ENCODE data around the gene PCBP3.

Gene PCBP3

DNA sequence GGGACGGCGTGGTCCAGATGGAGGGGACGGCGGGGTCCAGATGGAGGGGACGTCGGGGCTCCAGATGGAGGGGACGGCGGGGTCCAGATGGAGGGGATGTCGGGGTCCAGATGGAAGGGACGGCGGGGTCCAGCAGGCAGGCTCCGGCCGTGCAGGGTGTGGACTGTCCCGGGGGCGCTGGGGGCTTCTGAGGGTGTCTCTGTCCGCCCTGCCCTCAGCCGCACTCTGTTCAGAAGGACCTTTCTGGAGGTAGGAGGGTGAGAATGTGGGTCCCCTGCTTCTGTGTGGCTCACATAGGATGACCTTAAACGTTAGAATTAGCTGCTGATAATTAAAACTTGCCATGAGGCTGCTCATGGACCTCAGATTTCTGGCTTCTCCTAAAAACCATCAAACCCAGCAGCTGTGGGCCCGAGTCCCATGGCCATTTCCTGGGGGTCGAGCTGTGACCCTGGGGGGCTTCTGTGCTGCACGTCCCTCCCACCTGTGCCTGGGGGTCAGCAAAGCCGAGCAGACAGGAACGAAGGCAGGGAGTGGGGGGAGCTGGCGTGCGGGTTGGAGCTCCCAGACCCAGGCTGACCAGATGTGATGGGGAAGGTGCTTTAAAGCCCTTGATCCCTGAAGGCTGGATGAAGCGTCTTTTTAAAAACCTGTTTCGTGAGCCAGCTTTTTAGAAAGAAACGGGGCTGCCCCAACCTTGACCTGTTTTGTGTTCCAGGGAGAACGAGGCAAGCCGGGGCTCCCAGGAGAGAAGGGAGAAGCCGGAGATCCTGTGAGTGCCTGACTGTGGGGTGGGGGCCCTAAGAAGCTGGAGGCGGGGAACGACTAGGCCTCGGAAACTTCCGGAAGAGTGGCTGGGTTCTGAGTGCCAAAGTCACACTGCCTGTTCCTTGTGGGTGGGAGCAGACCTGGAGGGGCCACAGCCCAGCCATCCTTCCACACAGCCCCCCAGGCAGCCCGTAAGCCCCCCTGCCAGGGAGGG lies 345.1 kb downstream of the PCBP3 start:
- DNase-seq = no peak

DNA sequence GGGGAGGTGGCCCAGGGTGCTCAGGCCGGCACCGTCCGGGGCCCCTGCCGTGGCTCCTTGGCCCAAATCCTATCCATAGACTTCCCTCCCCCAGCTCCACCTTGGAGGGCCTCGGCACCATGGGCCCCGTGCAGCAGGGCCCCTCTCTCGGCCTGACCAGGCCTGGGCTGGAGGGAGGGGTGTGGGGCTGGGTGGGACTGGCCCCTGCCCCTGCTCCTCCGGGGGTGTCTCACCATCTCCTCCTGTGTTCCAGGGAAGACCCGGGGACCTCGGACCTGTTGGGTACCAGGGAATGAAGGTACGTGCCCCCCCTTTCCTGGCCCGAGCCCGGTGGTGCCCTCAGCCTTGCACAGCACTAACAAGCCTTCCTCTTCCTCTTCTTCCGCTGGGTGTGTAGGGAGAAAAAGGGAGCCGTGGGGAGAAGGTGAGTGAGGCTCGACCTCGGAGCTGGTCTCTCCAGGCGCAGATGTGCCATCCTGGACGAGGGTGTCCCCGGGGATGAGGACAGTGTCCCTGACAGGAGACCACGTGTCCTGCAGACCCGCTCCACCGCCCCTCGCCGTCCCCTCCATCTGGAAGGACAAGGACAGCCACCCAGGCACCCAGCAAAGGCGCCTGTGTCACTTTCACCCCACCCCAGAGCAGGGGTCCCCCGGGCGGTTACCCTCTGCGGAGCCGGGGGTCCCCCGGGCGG lies 346.0 kb downstream of the PCBP3 start:
- no peak for DNase-seq

DNA sequence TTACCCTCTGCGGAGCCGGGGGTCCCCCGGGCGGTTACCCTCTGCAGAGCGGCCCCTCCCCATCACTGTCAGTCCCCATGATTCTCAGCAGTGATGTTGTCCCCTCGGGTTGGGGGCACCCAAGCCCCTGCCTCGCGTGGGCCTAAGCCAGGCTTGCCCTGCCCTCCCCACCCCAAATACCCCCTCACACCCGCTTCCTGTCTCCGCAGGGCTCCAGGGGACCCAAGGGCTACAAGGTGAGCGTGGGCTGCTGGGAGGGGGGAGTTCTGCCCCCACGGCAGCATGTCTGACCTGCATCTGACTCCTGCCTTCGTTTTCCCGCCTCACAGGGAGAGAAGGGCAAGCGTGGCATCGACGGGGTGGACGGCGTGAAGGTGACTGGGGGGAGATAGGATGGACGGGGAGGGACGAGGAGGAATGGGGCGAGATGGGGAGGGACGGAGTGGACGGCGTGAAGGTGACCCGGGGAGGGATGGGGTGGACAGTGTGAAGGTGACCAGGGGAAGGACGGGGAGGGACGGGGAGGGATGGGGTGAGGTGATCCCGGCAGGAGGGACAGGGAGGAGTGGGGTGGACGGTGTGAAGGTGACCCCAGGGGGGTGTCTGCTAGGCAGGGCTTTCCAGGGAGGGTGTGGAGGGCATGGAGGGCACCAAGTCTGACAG lies 346.7 kb downstream of the PCBP3 start:
- DNase-seq = no peak

DNA sequence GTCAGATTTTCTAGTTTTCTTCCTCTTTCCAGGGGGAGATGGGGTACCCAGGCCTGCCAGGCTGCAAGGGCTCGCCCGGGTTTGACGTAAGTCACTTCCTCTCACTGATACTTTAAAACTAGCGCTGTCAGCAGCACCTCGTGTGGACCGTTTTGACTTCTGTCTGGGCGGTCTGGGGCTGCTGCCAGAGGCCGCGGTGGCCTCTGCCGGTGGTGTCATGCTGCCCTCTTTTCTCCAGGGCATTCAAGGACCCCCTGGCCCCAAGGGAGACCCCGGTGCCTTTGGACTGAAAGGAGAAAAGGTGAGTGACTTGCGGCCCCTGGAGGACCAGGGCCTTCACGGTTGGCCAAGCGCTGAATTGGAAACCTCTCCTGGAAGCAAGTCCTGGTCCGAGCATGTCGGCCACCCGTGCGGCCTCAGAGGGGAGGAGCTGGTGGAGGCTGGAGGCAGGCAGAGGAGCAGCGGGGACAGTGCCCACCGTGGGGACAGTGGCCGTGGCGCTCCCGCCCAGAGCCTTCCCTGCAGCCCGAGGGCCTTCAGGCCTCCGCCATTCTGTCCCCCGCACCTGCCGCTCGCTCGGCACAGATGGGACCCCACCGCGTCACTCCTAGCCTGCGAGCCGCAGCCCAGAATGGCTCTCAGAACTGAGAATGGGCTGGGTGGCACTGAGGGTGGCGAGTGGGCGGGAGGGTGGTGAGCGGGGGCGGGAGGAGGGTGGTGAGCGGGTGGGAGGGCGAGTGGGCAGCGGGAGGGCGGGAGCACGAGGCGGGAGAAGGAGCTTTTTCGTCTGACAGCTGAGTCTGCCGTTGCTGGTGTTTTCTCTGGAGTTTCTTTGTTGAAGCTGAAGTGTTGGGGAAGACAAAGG lies 347.4 kb downstream of the PCBP3 start:
- DNase-seq = no peak

DNA sequence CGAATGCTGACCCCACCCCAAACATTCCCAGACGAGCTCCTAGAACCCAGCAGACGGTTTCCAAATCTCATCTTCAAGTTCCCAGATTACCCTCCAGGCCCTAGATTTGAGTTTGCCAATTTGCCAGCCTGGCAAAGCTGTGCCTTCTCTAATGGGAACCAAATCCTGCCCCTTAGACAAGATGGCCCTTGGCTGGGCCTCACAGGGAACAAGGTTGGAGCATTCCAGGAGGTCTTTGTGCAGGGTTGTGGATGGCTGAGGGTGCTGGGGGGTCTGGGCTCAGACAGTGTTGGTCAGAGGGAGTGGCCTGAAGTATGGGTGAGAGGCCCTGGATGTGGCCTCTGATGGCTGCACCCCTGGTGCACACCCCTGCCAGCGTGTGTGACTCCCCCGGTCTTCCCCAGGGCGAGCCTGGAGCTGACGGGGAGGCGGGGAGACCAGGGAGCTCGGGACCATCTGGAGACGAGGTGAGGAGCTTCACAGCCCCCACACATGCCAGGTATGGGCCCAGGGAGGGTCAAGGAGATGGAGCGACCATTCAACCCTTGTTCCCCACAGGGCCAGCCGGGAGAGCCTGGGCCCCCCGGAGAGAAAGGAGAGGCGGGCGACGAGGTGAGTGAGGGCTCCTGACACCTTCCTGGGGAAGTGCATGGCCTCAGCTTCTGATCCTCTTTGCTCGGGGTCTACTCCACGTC lies 348.2 kb downstream of the PCBP3 start:
- no peak for DNase-seq

Measured in retina (tissue), 1 donor.